HEK293 (cell line): ENCODE measurements around the gene OLR1.
A peak's percentile ranks its signal among the peaks of the same experiment; 100 is the strongest.

Source experiments
- CTCF ChIA-PET: fragments of 350-600 bp; formaldehyde crosslinking; extraction: SDS; loops from one replicate; lab custom pipeline; 2021; ENCODE audit warnings: antibody characterized with exemption; lab: Yijun Ruan, JAX
- POLR2A ChIA-PET: fragments of 300-600 bp; formaldehyde crosslinking; extraction: SDS; loops from one replicate; lab custom pipeline; 2020; ENCODE audit warnings: antibody characterized with exemption, inconsistent platforms; lab: Yijun Ruan, JAX
- H3K27ac ChIP-seq: fragments of 200-500 bp; sonication (Bioruptor generic); 2 replicates; pipeline ENCODE4 v1.5.1; 2014; ENCODE audit warnings: low read depth, low read length, control low read depth, inconsistent platforms; ENCODE audit errors: extremely low read depth
- H3K36me3 ChIP-seq, 2 experiments: fragments of 200-500 bp in 1 of 2; sonication (Bioruptor generic) in 1 of 2; 1 replicate in 1 of 2; 2 replicates in 1 of 2; pipeline ENCODE4 v1.5.1; 2014 to 2017; ENCODE audit warnings: inconsistent platforms in 2 of 2, low read length in 2 of 2; ENCODE audit not compliant: control insufficient read depth in 2 of 2, insufficient read depth in 1 of 2
- H3K4me1 ChIP-seq: fragments of 200-500 bp; sonication (Bioruptor generic); 2 replicates; pipeline ENCODE4 v1.5.1; 2014; ENCODE audit warnings: mild to moderate bottlenecking, low read length, inconsistent platforms; ENCODE audit not compliant: control insufficient read depth, insufficient read depth
- H3K4me3 ChIP-seq: 2 replicates; pipeline ENCODE4 v1.5.1; 2011; ENCODE audit warnings: low read depth, mild to moderate bottlenecking, control low read depth, low read length, moderate library complexity
- H3K9me3 ChIP-seq: fragments of 200-500 bp; sonication (Bioruptor generic); 2 replicates; pipeline ENCODE4 v1.5.1; 2014; ENCODE audit warnings: low read depth, low read length, inconsistent platforms; ENCODE audit not compliant: control insufficient read depth, insufficient read depth
- FEZF1 ChIP-seq: fragments of 450-650 bp; formaldehyde crosslinking; IDR thresholded peaks from 2 replicates; pipeline ENCODE4 v1.5.1; 2016; ENCODE audit warnings: missing biosample characterization, missing genetic modification characterization
- IKZF3 ChIP-seq: fragments of 450-650 bp; IDR thresholded peaks from 2 replicates; pipeline ENCODE4 v1.5.0; 2018; ENCODE audit warnings: missing biosample characterization, mild to moderate bottlenecking, missing genetic modification characterization, moderate library complexity
- KLF10 ChIP-seq: fragments of 450-650 bp; IDR thresholded peaks from 2 replicates; pipeline ENCODE4 v1.5.1; 2018; ENCODE audit warnings: missing biosample characterization, mild to moderate bottlenecking, missing genetic modification characterization
- MYNN ChIP-seq: fragments of 450-650 bp; formaldehyde crosslinking; IDR thresholded peaks from 2 replicates; pipeline ENCODE4 v1.5.1; 2016; ENCODE audit warnings: missing biosample characterization, missing genetic modification characterization, borderline replicate concordance
- OSR2 ChIP-seq: fragments of 450-650 bp; formaldehyde crosslinking; IDR thresholded peaks from 2 replicates; pipeline ENCODE4 v1.5.1; 2016; ENCODE audit warnings: missing biosample characterization, missing genetic modification characterization
- PBX3 ChIP-seq: sonication (generic); formaldehyde crosslinking; IDR thresholded peaks from 2 replicates; pipeline ENCODE4 v1.8.1; 2022; ENCODE audit warnings: mild to moderate bottlenecking, moderate library complexity, missing genetic modification reagents
- PRDM10 ChIP-seq: fragments of 450-650 bp; formaldehyde crosslinking; IDR thresholded peaks from 2 replicates; pipeline ENCODE4 v1.5.1; 2016; ENCODE audit warnings: missing biosample characterization, missing genetic modification characterization
- REST ChIP-seq: fragments of 450-650 bp; formaldehyde crosslinking; IDR thresholded peaks from 2 replicates; pipeline ENCODE4 v1.5.1; 2016; ENCODE audit warnings: missing biosample characterization, missing genetic modification characterization
- ZBTB1 ChIP-seq: fragments of 450-650 bp; formaldehyde crosslinking; IDR thresholded peaks from 2 replicates; pipeline ENCODE4 v1.5.1; 2016; ENCODE audit warnings: missing biosample characterization, missing genetic modification characterization
- ZBTB48 ChIP-seq: fragments of 450-650 bp; formaldehyde crosslinking; IDR thresholded peaks from 2 replicates; pipeline ENCODE4 v1.5.1; 2016; ENCODE audit warnings: missing biosample characterization, missing genetic modification characterization
- ZFP37 ChIP-seq: fragments of 450-650 bp; formaldehyde crosslinking; IDR thresholded peaks from 2 replicates; pipeline ENCODE4 v1.5.1; 2016; ENCODE audit warnings: missing biosample characterization, missing genetic modification characterization
- ZNF140 ChIP-seq: fragments of 450-650 bp; formaldehyde crosslinking; IDR thresholded peaks from 2 replicates; pipeline ENCODE4 v1.5.1; 2016; ENCODE audit warnings: missing biosample characterization, missing genetic modification characterization
- ZNF350 ChIP-seq: fragments of 450-650 bp; formaldehyde crosslinking; IDR thresholded peaks from 2 replicates; pipeline ENCODE4 v1.5.0; 2017; ENCODE audit warnings: missing biosample characterization, mild to moderate bottlenecking, missing genetic modification characterization
- ZNF362 ChIP-seq: fragments of 450-650 bp; formaldehyde crosslinking; IDR thresholded peaks from 2 replicates; pipeline ENCODE4 v1.5.1; 2016; ENCODE audit warnings: missing biosample characterization, missing genetic modification characterization
- ZNF398 ChIP-seq: fragments of 450-650 bp; formaldehyde crosslinking; IDR thresholded peaks from 2 replicates; pipeline ENCODE4 v1.5.1; 2017; ENCODE audit warnings: missing biosample characterization, missing genetic modification characterization
- ZNF433 ChIP-seq: fragments of 450-650 bp; formaldehyde crosslinking; IDR thresholded peaks from 2 replicates; pipeline ENCODE4 v1.5.1; 2016; ENCODE audit warnings: missing biosample characterization, missing genetic modification characterization, low read depth
- ZNF449 ChIP-seq: fragments of 450-650 bp; formaldehyde crosslinking; IDR thresholded peaks from 2 replicates; pipeline ENCODE4 v1.5.1; 2017; ENCODE audit warnings: missing biosample characterization, mild to moderate bottlenecking, missing genetic modification characterization, moderate library complexity
- ZNF529 ChIP-seq: fragments of 450-650 bp; formaldehyde crosslinking; IDR thresholded peaks from 2 replicates; pipeline ENCODE4 v1.5.1; 2017; ENCODE audit warnings: missing genetic modification characterization, missing biosample characterization; ENCODE audit not compliant: insufficient replicate concordance
- ZNF549 ChIP-seq: fragments of 450-650 bp; IDR thresholded peaks from 2 replicates; pipeline ENCODE4 v1.5.1; 2018; ENCODE audit warnings: missing biosample characterization, missing genetic modification characterization, mild to moderate bottlenecking, inconsistent platforms, moderate library complexity
- ZNF596 ChIP-seq: fragments of 450-650 bp; IDR thresholded peaks from 2 replicates; pipeline ENCODE4 v1.5.0; 2018; ENCODE audit warnings: missing biosample characterization, mild to moderate bottlenecking, missing genetic modification characterization, moderate library complexity
- ZNF660 ChIP-seq: fragments of 450-650 bp; IDR thresholded peaks from 2 replicates; pipeline ENCODE4 v1.5.1; 2018; ENCODE audit warnings: missing biosample characterization, mild to moderate bottlenecking, missing genetic modification characterization
- ZNF707 ChIP-seq: fragments of 450-650 bp; formaldehyde crosslinking; IDR thresholded peaks from 2 replicates; pipeline ENCODE4 v1.5.1; 2016; ENCODE audit warnings: missing biosample characterization, missing genetic modification characterization

The OLR1 gene

GRCh38 chr12:10214136-10214894 is 42.4 kb upstream of the OLR1 start:
- POLR2A ChIA-PET: interaction anchor here (0.6 to 1.6 kb wide), 5 partner anchors 9 to 268 kb away, joined by 3 to 4 read pairs (median 3); partner anchors contain the start of gene KLRC3
- Histone ChIP-seq H3K4me1 (peaks cover 6% of the 10 kb centered on the region), H3K36me3 (peaks cover 7 to 16% of the 10 kb centered on the region in 2 experiments; a peak in 2 of 3 replicates), H3K4me3 (peak overlapping the region; percentile 98), H3K9me3 (no peaks in the 10 kb centered on the region), H3K27ac (peak overlapping the region; percentile 93; the same call in 1 of the 2 replicates)
- CTCF ChIA-PET: interaction anchor here (0.6 to 1.9 kb wide), 10 partner anchors 22 to 590 kb away, joined by 3 to 7 read pairs (median 4); no protein-coding TSS in a partner anchor
- TF ChIP-seq ZBTB48 (tag by site-specific recombination) (peak; percentile 60; the same call in 1 of the 2 replicates), ZBTB1 (tag by site-specific recombination) (no peak), ZNF449 (tag by site-specific recombination) (no peak), FEZF1 (tag by site-specific recombination) (0 out of 2 replicates have a peak, but pooled peaks have one; percentile 7), ZNF660 (no peak), KLF10 (tag by site-specific recombination) (peak; percentile 16; the same call in 1 of the 2 replicates), ZNF362 (tag by site-specific recombination) (0 out of 2 replicates have a peak, but pooled peaks have one; percentile 11), ZNF433 (tag by site-specific recombination) (no peak), REST (tag by site-specific recombination) (no peak), ZNF549 (tag by site-specific recombination) (no peak), IKZF3 (tag by site-specific recombination) (no peak), PRDM10 (peak; percentile 60), ZNF140 (no peak), PBX3 (CRISPR knock-in tag) (no peak), ZNF596 (tag by site-specific recombination) (no peak), ZFP37 (tag by site-specific recombination) (no peak), MYNN (tag by site-specific recombination) (no peak), ZNF529 (no peak), ZNF398 (tag by site-specific recombination) (0 out of 2 replicates have a peak, but pooled peaks have one; percentile 8), ZNF707 (tag by site-specific recombination) (no peak), OSR2 (tag by site-specific recombination) (peak; percentile 59; the same call in 1 of the 2 replicates), ZNF350 (no peak)
